GM10266 (cell line): Measurements from ENCODE around the gene CTIF.
A peak's percentile ranks its signal among the peaks of the same experiment; 100 is the strongest.

Experiments
- DNase-seq: peaks from one replicate; pipeline ENCODE4 v3.0.0; 2012; ENCODE audit errors: extremely low spot score
- TF ChIP-seq, protein P1 (sequence below): IDR thresholded peaks from 2 replicates; pipeline ENCODE4 v1.5.1; 2012; ENCODE audit warnings: mild to moderate bottlenecking, low read depth; ENCODE audit not compliant: control insufficient read depth, insufficient read depth; ENCODE audit errors: missing control alignments

CTIF gene

DNA sequence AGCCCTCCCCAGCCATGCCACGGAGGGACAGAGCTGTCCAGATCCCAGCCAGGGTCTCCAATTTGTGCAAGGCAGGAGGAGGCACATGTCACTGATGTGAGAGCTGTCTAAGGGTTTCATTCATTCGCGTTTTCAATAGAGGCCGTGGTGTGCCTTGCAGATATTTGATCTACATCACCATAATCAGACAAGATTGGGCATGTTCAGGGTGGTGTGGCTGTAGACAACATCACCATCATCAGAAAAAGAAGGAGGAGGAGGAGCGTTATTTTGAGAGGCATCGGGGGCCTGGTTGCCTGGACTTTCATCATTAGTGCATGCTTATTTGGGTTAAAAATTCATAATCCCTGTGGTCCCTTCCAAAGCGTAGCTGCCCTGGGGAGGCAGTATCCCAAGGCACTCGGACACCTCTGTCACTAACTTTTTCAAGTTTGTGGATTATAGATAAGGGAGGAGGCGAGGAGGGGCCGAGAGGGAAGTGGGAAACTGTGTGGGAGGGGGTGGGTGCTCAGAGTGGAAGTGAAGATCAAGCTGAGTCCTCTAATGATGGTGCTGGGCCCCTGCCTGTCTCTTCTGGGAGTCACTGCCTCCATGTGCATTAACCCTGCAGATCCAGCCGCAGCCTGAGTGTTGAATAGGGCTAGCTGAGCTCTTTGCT is 194.1 kb downstream of the CTIF start:
- peak; percentile 56 for DNase-seq
- TF ChIP-seq, protein P1, sequence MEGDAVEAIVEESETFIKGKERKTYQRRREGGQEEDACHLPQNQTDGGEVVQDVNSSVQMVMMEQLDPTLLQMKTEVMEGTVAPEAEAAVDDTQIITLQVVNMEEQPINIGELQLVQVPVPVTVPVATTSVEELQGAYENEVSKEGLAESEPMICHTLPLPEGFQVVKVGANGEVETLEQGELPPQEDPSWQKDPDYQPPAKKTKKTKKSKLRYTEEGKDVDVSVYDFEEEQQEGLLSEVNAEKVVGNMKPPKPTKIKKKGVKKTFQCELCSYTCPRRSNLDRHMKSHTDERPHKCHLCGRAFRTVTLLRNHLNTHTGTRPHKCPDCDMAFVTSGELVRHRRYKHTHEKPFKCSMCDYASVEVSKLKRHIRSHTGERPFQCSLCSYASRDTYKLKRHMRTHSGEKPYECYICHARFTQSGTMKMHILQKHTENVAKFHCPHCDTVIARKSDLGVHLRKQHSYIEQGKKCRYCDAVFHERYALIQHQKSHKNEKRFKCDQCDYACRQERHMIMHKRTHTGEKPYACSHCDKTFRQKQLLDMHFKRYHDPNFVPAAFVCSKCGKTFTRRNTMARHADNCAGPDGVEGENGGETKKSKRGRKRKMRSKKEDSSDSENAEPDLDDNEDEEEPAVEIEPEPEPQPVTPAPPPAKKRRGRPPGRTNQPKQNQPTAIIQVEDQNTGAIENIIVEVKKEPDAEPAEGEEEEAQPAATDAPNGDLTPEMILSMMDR = no peak

DNA sequence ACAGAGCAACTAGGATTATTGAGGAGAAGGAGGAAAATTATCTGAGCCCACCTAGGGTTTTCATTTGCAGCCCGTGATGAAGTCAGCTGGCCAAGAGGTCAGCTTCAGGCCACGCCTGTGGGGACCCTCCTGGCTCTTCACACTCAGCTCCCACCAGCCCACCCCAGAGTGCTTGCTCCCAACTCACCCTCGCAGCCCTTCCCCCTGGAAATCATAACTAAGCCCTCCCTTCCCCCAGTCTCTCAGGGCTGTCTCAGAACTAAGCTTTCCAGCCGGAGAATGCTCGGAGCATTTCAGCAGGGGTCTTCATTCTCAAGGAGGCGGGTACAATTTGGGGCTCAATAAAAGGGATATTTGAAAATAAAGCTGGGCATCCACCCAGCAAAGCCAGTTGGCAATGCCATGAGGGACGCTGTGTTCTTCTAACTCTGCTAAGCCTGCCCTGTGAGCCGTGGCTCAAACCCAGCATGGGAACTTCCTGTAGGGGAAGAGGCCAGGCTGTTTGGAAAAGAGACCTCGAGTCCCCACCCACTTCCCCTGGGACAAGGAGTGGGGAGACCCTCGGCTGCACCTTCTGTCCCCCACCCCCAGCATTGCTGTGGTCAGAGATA is 194.9 kb downstream of the CTIF start:
- no peak for DNase-seq
- TF ChIP-seq, protein P1 = no peak

DNA sequence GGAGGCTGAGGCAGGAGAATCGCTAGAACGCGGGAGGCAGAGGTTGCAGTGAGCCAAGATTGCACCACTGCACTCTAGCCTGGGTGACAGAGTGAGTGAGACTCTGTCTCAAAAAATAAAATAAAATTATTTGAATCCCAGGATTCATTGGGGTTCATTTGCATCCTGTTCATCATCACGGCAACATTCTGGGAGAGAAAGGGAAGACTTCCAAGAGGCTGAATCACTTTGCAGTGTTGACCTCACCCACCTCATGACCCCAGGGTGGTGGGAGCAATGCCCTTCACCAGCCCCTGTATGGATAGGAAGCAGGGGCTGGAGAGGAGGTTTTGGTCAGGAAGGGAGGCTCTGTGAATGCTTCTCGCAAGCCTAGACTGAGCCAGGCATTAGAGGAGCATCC is 195.6 kb downstream of the CTIF start:
- DNase-seq = no peak

DNA sequence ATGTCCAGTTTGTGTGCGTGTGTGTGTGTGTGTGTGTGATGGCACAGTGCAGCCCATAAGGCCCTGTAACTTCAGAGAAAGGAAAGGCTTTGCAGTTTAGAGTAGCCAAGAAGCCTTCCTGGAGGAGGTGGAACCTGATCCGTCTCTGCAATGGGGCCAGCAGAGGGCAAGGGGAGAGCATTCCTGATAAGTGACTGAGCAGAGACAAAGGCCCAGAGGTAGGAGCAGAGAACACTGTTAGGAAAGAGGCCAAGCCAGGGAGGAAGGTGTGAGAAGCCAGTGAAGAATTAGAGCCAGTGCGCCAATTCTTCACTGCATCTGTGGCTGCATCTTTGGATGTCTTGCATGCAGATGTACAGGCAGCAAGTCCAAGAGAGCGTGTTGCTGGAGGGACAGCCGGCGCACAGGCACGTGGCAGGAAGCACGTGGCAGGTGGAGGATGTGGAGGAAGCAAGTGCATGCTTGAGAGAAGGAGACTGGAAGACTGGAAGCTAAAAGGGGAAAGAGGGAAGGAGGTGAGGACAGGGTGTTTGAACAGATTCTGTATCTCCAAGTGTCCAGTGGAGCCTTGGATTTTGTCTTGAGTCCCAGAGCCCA is 196.3 kb downstream of the CTIF start:
- no peak for DNase-seq
- TF ChIP-seq, protein P1 = no peak

More for the DNA sequence above, 195.6 kb downstream of the CTIF start:
- TF ChIP-seq, protein P1 = no peak

DNA sequence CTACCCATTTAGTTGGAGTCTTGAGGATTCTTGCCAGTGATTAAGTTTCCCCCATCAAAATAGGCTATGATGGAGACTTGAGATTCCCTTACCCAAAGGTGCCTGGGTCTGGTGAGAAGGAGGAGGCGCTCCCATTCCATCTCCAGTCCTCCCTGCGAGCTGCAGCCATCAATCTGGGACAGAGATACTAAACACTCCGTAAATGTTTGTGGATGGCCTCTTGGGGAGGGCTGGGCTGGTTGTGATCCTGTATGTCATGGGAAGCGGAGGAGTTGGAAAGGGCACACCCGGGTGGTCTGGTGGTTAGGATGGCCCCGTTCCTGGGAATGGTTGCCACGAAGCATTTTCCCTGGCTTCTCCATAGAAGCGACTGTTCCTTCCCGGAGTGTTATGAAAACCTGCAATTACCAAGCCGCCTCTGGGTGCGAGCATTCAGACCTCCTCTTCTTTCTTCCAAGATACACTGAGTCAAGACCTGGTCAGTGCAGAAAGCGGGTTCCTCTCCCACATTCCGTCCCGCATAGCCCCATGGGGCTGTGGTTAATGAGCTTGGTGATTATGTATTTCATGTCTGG is 196.9 kb downstream of the CTIF start:
- TF ChIP-seq, protein P1 = no peak
- no peak for DNase-seq

DNA sequence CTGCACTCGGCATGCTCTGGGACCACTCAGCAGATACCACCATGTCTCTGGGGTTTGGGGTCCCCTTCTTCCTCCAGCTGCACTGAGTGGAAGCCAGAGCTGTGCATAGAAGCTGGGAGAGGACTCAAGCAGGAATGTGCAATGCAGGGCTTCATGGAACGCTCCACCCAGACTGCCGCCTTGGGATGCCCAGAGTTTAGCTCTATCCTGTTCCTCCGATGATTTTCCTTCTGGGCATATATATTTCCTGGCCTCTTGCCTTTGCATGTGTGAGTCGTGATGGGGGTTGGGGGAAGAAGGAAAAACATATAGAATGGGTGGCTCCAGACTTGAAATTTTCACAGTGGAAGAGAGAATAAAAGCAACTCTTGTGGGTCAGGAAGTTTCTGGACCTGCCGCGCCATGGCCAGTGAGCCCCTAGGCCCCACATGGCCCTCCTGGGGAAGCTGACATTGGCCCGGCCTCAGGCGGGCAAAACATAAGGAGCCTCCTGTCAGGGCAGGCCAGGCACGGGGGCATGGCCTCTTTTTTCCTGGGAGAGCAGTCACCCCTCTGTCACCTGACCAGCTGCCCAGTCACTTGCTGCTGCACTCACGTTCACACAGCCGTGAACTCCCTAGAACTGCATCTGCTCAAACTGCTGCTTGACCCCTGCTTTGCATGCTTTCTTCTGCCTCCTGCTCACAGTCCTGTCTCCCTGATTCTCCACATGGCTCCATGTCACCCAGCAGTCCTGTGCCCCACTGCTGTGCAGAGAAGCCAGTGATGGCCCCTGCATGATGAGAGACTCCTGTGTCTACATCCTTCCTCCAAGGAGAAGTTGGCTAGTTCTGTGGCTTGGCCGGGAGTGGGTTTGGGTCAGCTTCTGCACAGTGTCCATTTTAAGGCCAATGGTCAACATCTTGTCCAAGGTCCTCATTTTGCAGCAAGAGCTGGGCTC is 197.8 kb downstream of the CTIF start:
- DNase-seq = no peak
- TF ChIP-seq, protein P1 = no peak
